T-helper 2 cell treated with Interferon-gamma antibody and Interleukin-4, amounts not matched to agents 5 μg/mL and 100 μg/mL, for 36 hours (primary cell): ENCODE measurements around the gene LRRC3.
A peak's percentile ranks its signal among the peaks of the same experiment; 100 is the strongest.
"Not testable (repeated sequence)": the region's sequence is repeated elsewhere in the genome, so short reads cannot be mapped to it uniquely, and the experiment has no call there.

ENCODE experiments used
- DNase-seq: peaks from one replicate; pipeline ENCODE4 v3.0.0; 2021; ENCODE audit warnings: low spot score
- H3K27ac Mint-ChIP-seq: one replicate; pipeline ENCODE4 v1.8.0; 2021; ENCODE audit warnings: mild to moderate bottlenecking, mixed read lengths
- H3K27me3 Mint-ChIP-seq: one replicate; pipeline ENCODE4 v1.8.0; 2021; ENCODE audit warnings: low read depth, mixed read lengths
- H3K36me3 Mint-ChIP-seq: one replicate; pipeline ENCODE4 v1.8.0; 2021; ENCODE audit warnings: low read depth, mixed read lengths
- H3K4me1 Mint-ChIP-seq: one replicate; pipeline ENCODE4 v1.8.0; 2021; ENCODE audit warnings: low read depth, mixed read lengths
- H3K4me3 Mint-ChIP-seq: one replicate; pipeline ENCODE4 v1.8.0; 2022; ENCODE audit warnings: mild to moderate bottlenecking, moderate library complexity, mixed read lengths
- H3K9me3 Mint-ChIP-seq: one replicate; pipeline ENCODE4 v1.8.0; 2021; ENCODE audit warnings: mixed read lengths

LRRC3 gene, protein sequence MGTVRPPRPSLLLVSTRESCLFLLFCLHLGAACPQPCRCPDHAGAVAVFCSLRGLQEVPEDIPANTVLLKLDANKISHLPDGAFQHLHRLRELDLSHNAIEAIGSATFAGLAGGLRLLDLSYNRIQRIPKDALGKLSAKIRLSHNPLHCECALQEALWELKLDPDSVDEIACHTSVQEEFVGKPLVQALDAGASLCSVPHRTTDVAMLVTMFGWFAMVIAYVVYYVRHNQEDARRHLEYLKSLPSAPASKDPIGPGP

DNA sequence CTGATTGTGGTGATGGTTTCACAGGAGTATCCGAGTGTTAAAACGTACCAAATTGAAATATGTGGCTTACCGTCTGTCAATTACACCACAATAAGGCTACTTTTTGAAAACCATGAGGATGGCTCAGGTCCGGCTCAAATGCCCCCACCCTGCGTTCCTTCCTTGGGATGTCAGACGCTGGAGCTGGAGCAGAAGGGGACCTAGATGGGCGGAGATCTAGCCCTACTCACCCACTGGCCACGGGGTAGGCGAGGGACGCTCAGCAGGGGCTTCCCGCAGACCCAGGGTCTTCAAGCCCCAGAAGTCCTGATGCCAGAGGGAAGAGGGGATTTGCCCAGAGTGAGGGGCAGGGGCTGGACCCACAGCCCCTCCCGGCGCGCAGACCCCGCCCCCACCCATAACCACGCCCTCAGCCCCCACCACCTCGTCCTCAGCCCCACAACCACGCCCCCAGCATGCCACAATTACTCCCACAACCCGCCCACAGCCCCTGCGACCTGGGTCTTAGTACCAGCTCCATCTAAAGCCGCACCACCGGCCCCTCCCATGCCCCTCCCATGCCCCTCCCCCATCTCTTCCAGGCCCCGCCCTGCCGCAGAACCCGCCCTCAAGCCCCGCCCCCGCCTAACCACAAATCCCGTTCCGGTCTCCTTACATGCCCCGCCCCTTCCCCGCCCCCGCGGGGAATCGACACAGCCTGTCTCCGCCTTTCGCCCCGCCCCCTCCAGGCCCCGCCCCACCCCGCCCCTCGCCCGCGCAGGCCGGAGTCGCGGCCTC, at the start of gene LRRC3:
LRRC3 (plus strand) TSS at position 764 of the 777 bp plus-strand sequence. CDS start 1,135 bp downstream, outside the sequence.
- H3K27me3 Mint-ChIP-seq, result peaks cover 23% of the 10 kb centered on the region
- peak within 1 kb of the TSS; percentile 73 for H3K4me3 Mint-ChIP-seq
- peaks cover 3% of the 10 kb centered on the region for H3K4me1 Mint-ChIP-seq
- peak; percentile 60 for DNase-seq
- peak within 1 kb of the TSS; percentile 41 for H3K27ac Mint-ChIP-seq
- H3K9me3 Mint-ChIP-seq, result peaks cover 24% of the 10 kb centered on the region
- H3K36me3 Mint-ChIP-seq, result no peaks in the 10 kb centered on the region

DNA sequence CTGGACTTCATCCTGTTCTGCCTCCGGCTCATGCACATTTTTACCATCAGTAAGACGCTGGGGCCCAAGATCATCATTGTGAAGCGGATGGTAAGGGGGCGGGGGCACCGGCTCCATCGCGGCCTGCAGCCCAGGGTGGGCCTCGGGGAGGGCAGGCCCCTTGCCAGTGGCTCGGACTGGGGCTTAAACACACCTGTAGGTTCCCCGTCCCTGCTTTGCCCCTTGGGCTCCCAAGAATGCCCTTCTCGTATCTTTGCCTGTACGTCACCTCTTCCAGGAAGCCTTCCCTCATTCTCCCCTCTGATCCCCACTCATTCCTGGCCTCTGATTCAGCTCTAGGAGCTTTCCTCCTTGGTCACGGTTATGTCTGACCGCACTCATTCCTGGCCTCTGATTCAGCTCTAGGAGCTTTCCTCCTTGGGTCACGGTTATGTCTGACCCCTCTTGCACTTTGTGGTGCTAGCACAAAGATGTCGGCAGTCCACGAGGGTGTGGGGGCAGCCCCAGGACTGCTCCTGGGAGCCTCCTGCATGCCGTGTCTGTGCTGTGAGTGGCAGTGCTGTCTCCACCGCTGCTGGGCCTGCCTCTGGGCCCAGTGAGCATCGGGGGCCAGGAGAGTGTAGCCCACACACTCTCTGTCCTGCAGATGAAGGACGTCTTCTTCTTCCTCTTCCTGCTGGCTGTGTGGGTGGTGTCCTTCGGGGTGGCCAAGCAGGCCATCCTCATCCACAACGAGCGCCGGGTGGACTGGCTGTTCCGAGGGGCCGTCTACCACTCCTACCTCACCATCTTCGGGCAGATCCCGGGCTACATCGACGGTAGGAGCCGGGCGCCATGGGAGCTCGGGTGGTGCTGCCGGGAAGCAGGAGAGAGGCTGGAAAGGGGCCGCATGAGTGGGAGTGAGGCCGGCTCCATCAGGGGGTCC, 49.1 kb upstream of the LRRC3 start:
- Mint-ChIP-seq H3K4me1 (no peaks in the 10 kb centered on the region), H3K36me3 (peaks cover 38% of the 10 kb centered on the region), H3K27ac (no peak overlapping the region), H3K9me3 (peaks cover 28% of the 10 kb centered on the region), H3K4me3 (no peak overlapping the region), H3K27me3 (no peaks in the 10 kb centered on the region)
- no peak for DNase-seq

GRCh38 chr21:44406953-44407352, 48.4 kb upstream of the LRRC3 start:
- peak overlapping the region; percentile 73 for H3K27ac Mint-ChIP-seq
- peaks cover 28% of the 10 kb centered on the region for H3K9me3 Mint-ChIP-seq
- H3K36me3 Mint-ChIP-seq, result peaks cover 38% of the 10 kb centered on the region
- DNase-seq, result no peak
- no peak overlapping the region for H3K4me3 Mint-ChIP-seq
- no peaks in the 10 kb centered on the region for H3K27me3 Mint-ChIP-seq
- no peaks in the 10 kb centered on the region for H3K4me1 Mint-ChIP-seq

DNA sequence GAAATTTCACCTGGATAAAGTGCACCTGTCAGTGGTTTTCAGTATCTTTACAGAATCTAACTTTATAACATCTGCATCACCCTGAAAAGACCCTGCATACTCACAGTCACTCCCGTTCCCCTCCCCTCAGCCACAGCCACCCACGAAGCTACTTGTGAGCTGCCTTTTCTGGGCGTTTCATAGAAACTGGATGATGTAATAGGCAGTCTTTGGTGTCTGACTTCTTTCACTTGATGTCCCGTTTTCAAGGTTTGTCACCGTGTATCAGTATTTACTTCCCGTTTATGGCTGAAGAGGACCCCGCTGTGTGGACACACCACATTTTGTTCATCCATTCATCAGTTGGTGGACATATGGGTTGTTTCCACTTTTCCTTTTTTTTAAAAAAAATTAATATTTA, 47.8 kb upstream of the LRRC3 start:
- no peaks in the 10 kb centered on the region for H3K27me3 Mint-ChIP-seq
- H3K4me3 Mint-ChIP-seq, result no peak overlapping the region
- peaks cover 38% of the 10 kb centered on the region for H3K36me3 Mint-ChIP-seq
- H3K9me3 Mint-ChIP-seq, result peaks cover 28% of the 10 kb centered on the region
- no peak for DNase-seq
- no peaks in the 10 kb centered on the region for H3K4me1 Mint-ChIP-seq
- H3K27ac Mint-ChIP-seq, result no peak overlapping the region

DNA sequence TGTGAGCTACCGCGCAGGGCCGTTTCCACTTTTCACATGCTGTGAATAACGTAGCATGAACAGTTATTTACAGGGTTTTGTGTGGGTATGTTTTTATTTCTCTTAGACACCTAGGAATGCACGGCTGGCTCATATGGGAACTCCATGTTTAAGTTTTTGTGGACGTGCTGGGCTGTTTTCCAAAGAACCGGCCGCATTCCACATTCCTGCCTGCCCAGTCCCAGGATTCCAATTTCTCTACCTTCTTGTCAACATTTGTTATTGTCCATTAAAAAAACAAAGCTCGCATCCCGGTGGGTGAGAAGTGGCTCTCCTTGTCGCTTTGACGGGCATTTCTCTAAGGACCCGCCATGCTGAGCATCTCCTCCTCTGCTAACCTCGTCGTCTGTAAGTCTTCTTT, 47.1 kb upstream of the LRRC3 start:
- H3K27me3 Mint-ChIP-seq, result no peaks in the 10 kb centered on the region
- peaks cover 37% of the 10 kb centered on the region for H3K36me3 Mint-ChIP-seq
- DNase-seq, result no peak
- H3K9me3 Mint-ChIP-seq, result peaks cover 28% of the 10 kb centered on the region
- H3K4me3 Mint-ChIP-seq, result no peak overlapping the region
- H3K27ac Mint-ChIP-seq, result no peak overlapping the region
- no peaks in the 10 kb centered on the region for H3K4me1 Mint-ChIP-seq

DNA sequence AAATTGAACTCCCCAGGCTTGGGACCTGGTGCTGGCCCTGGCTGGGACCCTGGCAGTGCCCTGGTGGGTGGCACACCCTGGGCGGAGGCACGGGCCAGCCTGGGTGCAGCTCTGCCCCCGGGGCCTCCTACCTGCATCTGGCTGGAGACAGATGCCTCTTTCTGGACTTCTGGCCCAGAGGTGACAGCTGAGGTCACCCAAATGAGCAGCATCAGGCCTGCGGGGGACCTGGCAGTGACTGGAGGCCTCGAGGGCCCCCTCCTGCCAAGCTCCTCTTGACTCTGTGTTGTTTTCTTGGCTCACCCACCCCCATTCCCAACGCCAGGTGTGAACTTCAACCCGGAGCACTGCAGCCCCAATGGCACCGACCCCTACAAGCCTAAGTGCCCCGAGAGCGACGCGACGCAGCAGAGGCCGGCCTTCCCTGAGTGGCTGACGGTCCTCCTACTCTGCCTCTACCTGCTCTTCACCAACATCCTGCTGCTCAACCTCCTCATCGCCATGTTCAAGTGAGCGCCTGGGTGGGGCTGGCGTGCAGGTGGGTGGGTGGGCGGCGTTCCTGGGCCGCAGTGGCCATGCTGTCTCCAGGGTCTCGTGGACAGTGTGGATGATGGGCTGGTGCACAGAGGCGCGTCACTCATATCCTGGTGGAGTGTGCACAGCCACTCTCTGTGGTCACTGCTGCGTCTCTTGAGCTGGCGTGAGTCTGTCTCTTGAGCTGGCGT, 41.6 kb upstream of the LRRC3 start:
- Mint-ChIP-seq H3K27me3 (no peaks in the 10 kb centered on the region), H3K4me1 (no peaks in the 10 kb centered on the region), H3K36me3 (peaks cover 26% of the 10 kb centered on the region), H3K9me3 (peaks cover 13% of the 10 kb centered on the region), H3K27ac (no peak overlapping the region), H3K4me3 (no peak overlapping the region)
- DNase-seq, result no peak

GRCh38 chr21:44414291-44415072, 40.8 kb upstream of the LRRC3 start:
- H3K4me1 Mint-ChIP-seq, result no peaks in the 10 kb centered on the region
- DNase-seq, result no peak
- no peaks in the 10 kb centered on the region for H3K27me3 Mint-ChIP-seq
- H3K27ac Mint-ChIP-seq, result no peak overlapping the region
- peaks cover 9% of the 10 kb centered on the region for H3K9me3 Mint-ChIP-seq
- no peak overlapping the region for H3K4me3 Mint-ChIP-seq
- H3K36me3 Mint-ChIP-seq, result peaks cover 22% of the 10 kb centered on the region

- H3K27ac Mint-ChIP-seq, result no peak overlapping the region
- peaks cover 10% of the 10 kb centered on the region for H3K9me3 Mint-ChIP-seq
- no peaks in the 10 kb centered on the region for H3K27me3 Mint-ChIP-seq
- H3K4me3 Mint-ChIP-seq, result no peak overlapping the region
- no peak for DNase-seq
- H3K36me3 Mint-ChIP-seq, result peaks cover 18% of the 10 kb centered on the region
- no peaks in the 10 kb centered on the region for H3K4me1 Mint-ChIP-seq
Observed at GRCh38 chr21:44415073-44416025, 40.0 kb upstream of the LRRC3 start.

- Mint-ChIP-seq H3K36me3 (peaks cover 18% of the 10 kb centered on the region), H3K9me3 (peaks cover 10% of the 10 kb centered on the region), H3K4me3 (no peak overlapping the region), H3K4me1 (no peaks in the 10 kb centered on the region), H3K27me3 (no peaks in the 10 kb centered on the region), H3K27ac (no peak overlapping the region)
- DNase-seq, result no peak
Observed at GRCh38 chr21:44416193-44416592, 39.1 kb upstream of the LRRC3 start.

DNA sequence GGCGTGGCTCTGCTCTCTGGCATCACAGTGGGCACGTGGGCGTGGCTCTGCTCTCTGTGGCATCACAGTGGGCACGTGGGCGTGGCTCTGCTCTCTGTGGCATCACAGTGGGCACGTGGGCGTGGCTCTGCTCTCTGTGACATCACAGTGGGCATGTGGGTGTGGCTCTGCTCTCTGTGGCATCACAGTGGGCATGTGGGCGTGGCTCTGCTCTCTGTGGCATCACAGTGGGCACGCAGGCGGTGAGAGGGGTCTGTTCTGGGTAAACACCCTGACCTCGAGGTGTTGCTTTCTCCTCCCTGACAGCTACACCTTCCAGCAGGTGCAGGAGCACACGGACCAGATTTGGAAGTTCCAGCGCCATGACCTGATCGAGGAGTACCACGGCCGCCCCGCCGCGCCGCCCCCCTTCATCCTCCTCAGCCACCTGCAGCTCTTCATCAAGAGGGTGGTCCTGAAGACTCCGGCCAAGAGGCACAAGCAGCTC, 37.6 kb upstream of the LRRC3 start:
- not testable (repeated sequence) for H3K4me1 Mint-ChIP-seq, H3K9me3 Mint-ChIP-seq, H3K27me3 Mint-ChIP-seq, H3K4me3 Mint-ChIP-seq, DNase-seq, H3K27ac Mint-ChIP-seq
- H3K36me3 Mint-ChIP-seq, result peaks cover 18% of the 10 kb centered on the region

DNA sequence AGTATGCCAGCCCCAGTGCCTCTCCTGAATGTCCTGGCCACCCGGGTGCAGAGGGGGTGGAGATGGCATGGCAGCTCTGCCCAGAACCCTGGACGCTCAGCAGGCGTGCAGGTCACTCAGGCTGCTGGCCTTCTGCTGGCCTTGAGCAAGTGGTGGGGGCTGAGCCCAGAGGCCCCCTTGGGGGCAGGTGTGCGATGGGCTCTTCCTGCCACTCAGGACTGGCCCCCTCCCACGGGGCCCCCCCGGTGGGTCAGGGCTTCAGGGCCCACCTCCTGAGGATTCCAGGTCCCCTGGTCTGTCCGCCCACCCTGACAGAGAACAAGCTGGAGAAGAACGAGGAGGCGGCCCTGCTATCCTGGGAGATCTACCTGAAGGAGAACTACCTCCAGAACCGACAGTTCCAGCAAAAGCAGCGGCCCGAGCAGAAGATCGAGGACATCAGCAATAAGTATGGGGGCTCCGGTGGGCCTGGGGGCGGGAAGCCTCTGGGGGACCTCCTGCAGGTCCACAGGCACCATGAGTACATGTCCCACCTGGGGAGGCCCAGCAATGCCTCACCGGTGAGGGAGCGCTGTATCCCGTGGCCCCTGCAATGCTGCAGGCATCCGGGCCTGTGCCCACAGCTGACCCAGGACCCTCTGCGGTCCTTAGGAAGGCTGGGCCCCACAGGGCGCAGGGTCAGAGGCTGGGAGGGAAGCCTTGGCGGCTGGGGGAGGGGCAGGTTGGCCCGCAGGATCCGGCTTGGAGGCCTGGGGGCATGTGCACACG, 37.0 kb upstream of the LRRC3 start:
- H3K9me3 Mint-ChIP-seq, result peaks cover 10% of the 10 kb centered on the region
- no peak for DNase-seq
- no peak overlapping the region for H3K27ac Mint-ChIP-seq
- H3K4me1 Mint-ChIP-seq, result no peaks in the 10 kb centered on the region
- H3K4me3 Mint-ChIP-seq, result no peak overlapping the region
- H3K36me3 Mint-ChIP-seq, result peaks cover 18% of the 10 kb centered on the region
- H3K27me3 Mint-ChIP-seq, result no peaks in the 10 kb centered on the region
